HG03571 (cell line): ENCODE measurements around the gene BDH1.
"Not testable (repeated sequence)": the region's sequence is repeated elsewhere in the genome, so short reads cannot be mapped to it uniquely, and the experiment has no call there.

Experiments
- ATAC-seq: cut with Tn5 transposase; IDR thresholded peaks from one replicate; pipeline ENCODE4 v1.9.1; 2021; ENCODE audit not compliant: unreplicated experiment

The BDH1 gene

DNA sequence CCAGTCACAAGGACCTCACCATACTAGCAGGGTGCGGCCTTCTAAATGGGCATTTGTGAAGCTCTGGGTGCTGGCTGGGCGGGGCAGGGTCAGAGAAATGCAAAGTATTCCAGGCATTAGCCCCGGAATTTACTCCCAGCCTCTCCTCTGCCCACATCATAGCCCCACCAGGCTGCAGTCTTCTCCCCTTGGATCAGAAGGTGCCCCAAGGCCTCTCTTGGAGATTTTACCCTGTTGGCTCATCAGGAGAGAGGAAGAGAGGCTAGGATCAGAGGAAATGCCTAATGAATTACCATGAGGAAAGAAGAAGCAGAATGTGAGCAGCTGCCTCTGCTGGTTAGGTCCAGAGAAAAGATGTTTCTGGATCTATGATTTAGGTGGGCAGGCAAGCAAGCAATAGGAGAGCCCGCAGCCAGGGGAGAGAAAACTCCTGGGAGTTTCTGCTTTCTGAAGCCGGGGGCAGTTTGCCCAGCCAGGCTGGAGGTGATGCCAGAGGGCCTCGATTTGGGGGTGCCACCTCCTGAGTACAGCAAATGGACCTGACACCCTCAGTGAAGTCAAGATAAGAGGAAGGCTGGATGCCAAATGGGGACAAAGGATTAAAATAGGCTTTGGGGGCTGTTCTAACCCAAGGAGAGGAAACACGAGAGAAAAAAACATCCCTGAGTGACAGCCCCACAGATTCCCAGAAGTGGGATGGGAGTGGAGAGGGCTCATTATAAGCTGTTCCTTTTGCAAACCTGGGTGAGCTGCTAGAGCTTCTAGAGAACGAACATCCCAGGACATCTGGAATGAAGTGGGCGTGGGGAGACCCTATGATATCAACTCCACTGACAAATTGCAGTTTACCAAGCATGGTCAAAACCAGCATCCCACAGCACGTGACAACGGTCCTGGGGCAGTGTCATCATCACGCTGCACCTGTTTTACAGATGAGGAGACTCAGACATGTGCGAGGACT is 65.4 kb downstream of the BDH1 start:
- no peak for ATAC-seq

DNA sequence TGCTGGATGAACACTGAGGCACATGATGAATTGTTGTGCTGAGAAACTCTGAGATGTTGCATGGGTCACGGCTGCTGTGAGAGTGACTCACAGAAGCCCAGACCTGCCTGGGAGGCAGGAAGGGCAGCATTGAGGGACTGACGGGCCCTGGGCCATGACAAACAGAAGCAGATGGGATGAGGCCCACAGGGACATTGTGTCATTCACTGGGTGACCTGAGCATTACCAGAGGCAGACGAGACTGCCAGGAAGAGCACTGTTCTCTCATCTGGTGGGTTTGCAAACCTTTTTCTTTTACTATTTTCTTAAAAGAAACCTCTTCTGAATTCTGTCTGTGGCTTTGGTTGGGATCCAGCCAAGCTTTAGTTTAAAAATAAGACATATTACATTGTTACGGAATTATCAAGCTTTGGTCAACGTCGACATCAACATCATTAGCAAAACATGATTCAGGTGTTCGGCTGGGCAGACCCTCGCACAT is 67.8 kb downstream of the BDH1 start:
- no peak for ATAC-seq

DNA sequence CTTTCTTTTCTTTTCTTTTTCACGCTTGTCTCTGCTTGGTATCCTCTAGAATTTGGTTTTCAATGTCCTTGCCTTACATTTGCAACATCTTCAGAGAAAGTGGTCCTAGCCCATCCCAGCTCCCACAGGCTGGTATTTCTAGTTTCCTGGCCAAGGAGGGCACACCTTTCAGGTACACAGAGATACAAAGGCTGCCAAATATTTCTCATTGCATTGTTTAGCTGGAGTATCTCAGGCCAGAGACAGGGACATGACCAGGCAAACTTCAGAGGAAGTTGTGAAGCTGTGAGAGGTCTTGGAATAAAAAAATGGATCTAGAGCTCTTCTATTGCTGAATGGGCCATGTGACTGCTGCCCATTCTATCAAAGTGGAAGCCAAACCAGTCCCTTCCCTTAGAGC is 68.9 kb downstream of the BDH1 start:
- ATAC-seq: no peak

DNA sequence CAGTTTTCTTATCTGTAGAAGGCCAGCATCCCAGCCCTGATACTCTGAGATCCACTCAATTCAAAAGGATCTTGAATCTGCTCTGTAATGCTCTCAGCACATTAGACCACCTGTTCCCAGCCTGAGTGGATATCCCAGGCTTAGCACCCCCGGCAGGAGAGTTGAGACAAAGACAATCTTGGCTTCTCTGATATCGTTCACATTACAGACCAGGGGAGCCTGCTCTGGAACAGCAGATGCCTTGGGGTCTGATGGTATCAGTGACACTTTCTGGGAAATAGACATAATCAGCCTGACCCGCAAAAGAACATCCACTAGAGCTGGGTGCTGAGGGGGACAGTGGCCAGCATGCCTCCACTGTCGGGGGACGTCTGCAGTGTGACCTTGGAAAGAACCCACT is 70.6 kb downstream of the BDH1 start:
- ATAC-seq: no peak

DNA sequence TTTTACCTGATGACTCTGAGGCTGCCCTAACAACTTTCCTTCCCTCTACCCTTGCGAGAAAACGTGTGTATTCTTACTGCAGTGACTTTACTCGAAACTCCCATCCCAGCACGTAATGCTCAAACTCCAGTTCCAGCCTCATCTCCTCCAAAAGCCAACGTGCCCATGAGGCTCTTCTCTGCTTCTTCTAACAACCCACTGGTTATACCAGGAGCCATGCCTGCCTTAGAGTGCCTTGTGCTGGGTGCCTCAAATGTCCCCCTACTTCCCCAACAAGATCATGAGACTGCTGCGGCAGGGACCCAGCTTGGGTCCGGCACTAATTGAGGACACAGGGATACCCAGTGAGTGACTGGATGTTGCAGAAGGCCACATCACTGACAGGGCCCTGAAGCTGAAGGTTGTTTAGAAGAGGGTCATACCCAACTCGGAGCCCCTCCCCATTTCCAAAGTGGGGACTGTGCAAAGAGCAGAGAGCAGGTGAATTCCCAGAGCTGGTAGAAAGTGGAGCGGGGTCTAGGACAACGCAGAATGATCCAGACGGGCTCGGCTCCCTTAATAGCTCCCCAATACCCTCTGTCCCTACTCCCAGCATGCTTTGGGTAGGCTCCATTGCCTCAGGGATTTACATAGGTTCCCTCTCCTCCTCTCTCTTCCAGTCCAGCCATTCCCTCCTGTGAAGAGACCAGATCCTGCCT is 71.4 kb downstream of the BDH1 start:
- ATAC-seq: no peak

DNA sequence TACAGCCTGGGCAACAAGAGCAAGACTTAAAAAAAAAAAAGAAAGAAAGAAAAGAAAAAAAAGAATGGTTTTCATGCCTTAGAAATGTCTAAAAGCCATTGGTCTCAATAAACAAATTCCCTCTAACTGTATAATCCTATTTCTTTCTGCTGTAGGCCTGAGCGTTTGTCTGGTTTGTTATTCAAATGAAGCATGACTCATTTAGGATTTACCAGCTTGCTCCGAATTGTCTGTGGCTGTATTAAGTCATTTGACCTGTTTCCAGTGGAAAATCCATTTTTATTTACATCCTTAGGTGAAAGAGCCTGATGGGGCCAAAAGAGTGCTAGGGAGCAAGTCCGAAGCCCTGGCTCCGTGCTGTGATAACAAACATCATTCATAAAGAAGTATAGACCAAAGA is 73.8 kb downstream of the BDH1 start:
- no peak for ATAC-seq

DNA sequence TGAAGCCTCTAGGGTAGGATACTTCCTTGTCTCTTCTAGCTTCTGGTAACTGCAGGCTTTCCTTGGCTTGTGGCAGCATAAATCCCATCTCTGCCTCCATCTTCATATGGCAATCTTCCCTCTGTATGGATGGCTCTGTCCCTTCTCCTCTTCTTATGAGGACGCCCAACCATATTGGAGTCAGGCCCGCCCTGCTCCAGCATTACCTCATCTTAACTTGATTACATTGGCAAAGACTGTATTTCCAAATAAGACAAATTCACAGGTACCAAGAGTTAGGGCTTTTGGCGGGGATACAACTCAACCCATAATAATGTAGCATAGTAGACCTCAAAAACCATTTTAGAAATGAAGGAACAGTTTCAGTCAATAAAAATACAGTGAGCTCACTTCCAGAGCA is 75.4 kb downstream of the BDH1 start:
- no peak for ATAC-seq

DNA sequence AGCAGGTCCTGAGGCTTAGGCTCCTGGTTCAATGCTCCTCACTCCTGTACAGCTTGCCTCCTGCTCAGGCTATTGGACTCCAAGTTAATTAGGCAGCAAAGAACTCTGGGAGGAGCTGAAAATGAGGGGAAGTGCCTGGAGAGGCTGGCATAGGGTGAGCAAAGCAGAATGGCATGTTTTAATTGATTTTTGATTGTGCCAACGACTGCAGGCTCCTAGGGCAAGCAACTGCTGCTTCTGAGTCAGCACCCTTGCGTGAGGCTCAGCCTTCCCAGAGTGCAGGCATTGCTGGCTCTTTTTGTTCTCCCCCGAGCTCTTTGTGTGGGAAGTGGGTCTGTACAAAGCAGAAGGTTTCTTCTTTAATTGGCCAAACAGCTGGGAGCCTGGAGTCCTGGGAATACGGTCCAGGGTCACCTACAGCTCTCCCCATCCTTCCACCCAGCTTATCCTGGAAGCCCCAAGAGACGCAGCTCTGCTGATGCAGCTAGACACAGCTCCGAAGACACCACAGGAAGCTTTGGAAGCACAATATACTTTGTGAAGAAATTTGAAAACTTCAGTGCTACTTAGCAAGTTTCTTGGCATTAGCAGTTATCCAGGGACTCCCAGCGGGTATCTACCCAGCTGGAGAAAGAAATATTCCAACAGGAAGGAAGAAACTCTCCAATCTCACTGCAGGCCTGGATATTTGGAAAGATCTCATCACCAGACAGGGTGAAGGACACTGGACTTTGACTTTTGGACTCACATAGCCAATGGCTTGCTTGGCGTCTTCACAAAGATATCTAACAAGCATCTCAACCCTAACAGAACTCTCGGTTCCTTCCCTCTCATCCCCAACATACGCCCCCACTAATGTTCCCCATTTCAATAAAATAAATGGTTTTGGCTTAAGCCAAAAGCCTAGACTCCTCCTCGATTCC is 76.8 kb downstream of the BDH1 start:
- no peak for ATAC-seq

DNA sequence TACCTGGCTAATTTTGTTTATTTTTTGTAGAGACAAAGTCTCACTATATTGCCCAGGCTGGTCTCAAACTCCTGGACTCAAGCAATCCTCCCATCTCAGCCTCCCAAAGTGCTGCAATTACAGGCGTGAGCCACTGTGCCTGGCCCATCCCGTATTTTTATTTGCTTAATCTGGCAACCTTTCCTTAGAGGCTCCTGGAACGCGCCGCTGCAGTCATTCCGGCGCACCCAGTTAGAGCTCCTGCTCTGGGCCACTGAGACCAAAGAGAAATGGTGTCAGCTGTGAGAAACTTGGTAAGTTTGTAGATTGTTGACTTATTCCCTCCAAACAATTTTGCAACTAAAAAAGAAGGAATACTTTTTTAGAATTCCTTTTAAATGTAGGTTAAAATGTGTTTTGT is 78.0 kb downstream of the BDH1 start:
- ATAC-seq: not testable (repeated sequence)

DNA sequence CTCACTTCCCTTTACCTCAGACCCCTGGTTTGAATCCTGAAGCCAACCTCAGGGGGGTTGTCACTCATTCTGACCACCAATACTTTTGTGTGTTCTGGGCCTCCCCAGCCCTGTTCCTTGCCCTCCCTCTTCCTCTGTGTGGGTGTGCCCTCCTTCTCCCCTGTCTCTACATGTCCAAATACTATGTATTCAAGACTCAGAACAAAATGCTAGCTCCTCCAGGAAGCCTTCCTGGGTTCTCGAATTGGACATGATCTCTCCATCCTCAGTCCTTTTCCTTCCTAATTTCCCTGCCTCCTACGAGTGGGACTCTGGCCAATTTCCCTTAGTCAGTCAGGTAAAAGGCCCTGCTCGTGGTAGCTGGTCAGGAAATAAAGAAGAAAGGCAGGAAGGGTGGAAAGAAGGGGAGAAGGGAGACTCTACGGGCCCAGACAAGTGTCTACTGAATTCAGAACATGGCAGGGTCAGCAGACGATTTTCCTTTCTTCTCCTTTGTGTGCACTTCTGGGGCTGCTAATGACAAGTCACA is 79.7 kb downstream of the BDH1 start:
- ATAC-seq: no peak

DNA sequence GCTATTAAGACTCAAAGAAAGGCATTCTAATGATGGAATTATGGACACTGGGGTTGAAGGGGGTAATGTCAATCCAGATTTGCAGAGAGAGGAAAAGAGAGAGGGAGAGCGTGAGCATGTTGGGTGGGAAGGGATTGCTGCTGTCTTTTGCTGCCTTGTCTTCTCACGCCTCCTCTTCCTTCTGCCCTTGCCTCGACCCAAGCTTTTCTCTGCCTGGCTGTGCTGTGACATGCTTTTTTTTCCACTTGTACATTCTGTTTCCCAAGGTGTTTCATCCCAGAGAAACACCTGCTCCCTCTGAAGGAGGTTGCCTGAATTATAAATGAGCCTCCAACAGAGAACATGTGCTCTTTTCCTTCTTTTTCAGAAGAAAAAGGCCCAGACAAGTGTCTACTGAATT is 80.3 kb downstream of the BDH1 start:
- ATAC-seq: no peak

DNA sequence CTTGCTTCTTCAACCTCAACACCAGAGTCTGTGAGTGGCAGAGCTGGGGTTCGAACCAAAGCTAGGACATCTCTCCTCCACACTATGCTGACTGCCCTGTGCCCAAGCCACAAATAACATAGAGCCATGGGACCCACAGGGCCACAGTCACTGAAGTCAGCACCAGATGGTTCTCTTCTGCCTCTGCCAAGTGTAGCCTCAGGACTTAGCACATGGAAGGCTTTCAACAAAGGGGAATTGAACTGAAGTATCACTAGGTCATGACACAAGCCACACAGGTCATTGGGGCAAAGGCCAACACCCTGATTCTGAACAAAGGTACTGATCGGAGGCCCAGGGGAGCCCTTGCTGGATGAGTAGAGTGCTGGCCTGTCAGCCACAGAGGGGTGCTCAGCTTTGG is 83.6 kb downstream of the BDH1 start:
- ATAC-seq: no peak

DNA sequence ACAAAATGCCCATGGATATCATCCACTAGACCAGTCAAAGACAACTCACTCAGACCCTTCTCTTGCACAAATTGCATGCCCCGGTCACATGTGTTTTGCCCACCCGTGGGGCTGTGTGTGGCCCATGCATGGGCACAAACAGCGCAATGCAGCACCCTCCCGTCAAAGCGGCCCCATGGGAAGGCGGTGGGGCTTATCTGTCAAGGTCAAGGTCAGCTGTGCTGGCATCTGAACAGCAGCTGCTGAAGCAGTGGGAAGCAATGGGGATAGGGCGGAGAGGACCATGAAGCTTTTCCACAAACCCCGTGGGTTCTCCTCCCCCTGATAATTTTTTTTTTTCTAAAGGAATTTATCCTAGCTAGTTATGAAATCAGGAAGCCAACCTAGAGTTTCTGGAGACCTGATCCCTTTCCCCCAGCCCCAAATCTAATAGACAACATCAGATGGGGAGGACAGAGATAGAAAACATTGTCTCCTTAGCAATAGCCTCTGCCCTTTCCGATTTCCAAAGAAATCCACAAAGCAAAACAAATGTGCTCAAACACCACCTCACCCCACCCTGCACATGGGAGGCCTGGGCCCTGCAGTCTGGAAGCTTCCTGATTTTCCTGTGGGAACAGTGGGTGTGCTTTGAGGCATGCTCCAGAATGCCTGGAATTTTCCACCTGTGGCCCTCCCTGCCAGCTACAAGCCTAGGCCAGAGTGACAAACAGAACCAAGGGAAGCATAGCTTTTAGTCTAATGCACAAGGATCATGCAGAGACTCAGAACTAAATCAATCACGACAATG is 84.4 kb downstream of the BDH1 start:
- no peak for ATAC-seq

DNA sequence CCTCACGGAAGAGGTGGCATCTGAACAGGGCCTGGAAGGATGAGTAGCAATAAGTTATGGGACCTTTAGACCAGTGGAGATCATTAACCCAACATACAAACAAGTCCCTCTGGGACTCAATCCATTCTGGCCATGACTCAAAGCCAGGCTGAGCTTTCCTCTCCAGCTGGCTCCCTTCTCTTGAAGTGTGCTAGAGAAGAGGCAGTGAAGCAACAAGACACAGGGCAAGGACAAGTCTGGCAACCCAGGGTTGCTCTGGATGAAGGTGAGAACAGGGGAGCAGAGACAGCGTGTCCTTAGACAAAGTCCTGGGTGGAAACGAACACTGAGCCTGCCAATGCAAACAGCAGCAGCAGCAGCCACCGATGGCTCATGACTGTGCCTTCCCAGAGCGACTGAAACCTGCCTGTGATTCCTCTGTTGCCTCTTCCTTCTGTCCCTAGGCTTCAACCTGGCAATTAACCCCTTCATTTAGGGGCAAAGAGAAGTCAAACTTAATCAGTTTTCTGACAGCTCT is 86.8 kb downstream of the BDH1 start:
- ATAC-seq: no peak

DNA sequence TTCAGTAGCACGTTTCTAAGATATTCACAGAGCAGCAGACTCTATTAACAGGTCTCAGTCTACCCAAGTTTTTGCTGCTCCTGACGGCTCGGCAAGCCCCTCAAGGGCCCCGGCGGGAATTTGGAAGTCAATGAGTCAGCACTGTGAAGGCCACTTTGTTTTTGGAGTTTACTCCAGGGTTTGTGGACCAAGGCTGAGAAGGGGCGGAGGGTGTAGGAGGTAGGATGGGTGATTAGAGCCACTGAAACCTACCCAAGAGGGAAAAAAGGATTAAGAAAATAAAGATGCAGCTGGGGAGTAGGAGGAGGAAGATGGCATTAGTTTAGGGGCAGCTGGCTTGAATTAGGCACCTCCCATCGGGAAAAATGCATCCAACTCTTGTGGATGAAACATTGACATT is 87.6 kb downstream of the BDH1 start:
- ATAC-seq: no peak

DNA sequence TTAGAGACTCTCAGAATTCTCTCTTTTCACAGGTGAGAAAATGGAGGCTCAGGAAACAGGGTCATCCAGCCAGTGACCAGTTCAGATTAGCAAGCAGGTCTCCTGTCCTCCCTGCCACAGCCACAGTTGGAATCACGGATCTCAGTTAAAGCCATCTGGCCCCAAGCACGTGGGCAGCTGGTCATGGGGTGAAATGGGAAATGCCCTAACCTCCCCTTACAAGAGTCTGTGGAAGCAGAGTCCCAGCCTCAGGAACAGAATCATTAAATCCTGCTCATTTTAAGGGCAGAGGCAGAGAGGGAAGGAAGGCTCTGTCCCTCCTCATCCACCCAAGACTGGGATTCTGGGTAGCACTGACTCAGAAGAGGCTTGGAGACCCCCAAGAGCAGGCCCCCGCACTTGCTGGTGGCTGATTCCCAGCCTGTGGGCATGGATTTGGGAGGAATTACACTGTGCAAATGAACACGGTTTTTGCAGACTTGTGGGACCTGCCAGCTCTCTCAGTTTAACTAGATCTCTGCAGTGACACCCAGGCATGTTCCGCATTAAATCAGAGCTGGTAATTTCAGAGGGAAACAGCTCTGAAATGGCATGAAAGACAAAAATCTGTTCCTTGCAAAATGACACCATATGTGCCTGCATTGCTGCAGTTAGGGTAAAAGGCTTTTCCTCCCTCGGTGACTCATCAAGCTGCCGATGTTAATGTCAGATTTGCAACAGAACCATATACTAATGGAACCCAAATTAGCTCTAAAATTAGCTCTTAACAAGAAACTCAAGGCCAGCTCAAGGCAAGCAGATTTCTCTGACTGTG is 89.0 kb downstream of the BDH1 start:
- ATAC-seq: no peak

DNA sequence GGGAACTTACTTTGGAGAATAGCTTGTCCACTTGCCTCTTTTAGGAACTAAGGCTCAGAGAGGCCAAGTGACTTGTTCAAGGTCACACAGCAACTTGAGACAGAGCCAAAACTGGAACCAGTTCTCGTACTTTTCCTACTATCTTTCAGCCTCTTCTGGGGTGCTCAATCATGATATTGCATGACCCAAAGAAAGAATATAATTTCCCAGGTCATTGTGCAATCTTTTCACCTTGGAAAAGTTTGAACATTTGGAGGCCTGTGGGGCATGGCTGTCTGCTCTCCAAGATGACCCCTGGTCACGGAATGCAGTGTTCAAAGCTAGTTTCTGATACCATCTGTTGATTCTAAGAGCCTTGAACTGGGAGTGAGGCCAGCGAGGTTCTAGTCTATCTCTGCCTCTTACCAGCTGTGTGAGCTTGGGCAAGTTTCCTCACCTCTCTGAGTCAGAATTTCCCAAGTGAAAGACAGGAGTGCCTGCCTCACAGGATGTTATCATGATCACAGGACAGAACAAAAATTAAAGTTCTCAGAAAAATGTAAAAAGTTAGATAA is 89.7 kb downstream of the BDH1 start:
- ATAC-seq: no peak

DNA sequence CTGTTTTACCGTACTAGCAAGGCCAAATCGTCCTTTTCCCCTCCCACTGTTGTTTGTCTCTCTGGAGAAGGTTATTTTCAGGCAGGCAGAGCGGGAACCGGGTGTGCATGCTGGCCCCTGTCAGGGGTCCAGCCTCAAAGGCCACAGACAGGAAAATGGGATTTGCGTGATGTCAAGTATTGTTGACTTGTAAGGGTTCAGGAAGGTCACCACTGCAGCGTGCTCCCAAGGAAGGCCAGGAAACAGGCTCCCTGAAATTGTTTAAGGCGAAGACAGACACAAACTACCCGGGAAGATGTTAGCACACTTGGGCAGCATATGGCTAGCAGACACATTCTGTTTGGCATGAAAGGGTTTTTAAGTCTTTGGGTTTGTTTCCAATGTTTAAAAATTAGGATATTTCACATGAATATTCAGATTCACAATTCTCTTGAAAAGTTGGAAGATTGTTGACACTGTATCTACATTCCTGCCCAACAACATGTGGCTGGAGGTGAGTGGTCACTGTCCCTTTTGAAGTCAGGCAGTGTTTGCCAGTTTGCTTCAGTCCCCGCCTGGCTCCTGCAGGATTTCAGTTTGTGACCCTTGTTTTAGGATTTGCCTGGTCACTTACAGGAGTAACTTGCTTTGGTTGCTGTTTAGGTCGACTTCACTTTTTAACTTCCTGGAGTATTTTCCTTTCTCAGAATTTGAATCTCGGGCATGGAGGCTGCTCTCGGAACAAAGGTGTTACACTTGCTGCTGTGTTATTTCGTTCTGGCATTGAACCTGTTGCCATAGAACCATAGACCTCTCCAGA is 90.4 kb downstream of the BDH1 start:
- no peak for ATAC-seq
